Measurements from ENCODE around the gene MEIKIN.

The MEIKIN gene

GRCh38 chr5:131769961-131770360, 175.5 kb downstream of the MEIKIN start:
- DNase-seq (ENCODE audit: low spot score): no peak

GRCh38 chr5:131769336-131769735, 176.1 kb downstream of the MEIKIN start:
- no peak for DNase-seq (ENCODE audit: low spot score)

- DNase-seq (ENCODE audit: low spot score): no peak
Measured at GRCh38 chr5:131767891-131768290, 177.6 kb downstream of the MEIKIN start.

- no peak for DNase-seq (ENCODE audit: low spot score)
Measured at GRCh38 chr5:131766689-131767088, 178.8 kb downstream of the MEIKIN start.

- DNase-seq (ENCODE audit: low spot score): no peak
Measured at GRCh38 chr5:131765261-131765660, 180.2 kb downstream of the MEIKIN start.

GRCh38 chr5:131763968-131764367, 181.5 kb downstream of the MEIKIN start:
- no peak for DNase-seq (ENCODE audit: low spot score)

- no peak for DNase-seq (ENCODE audit: low spot score)
Measured at GRCh38 chr5:131760793-131761192, 184.7 kb downstream of the MEIKIN start.

GRCh38 chr5:131759704-131760103, 185.8 kb downstream of the MEIKIN start:
- no peak for DNase-seq (ENCODE audit: low spot score)

- DNase-seq (ENCODE audit: low spot score): no peak
Measured at GRCh38 chr5:131758520-131758900, 187.0 kb downstream of the MEIKIN start.

GRCh38 chr5:131757830-131758519, 187.5 kb downstream of the MEIKIN start:
- no peak for DNase-seq (ENCODE audit: low spot score)
